HFF-Myc (cell line): Measurements from ENCODE around the gene VPS52.

ENCODE experiments used
- DNase-seq: peaks from one replicate; pipeline ENCODE4 v3.0.0-alpha.2; 2011; ENCODE audit warnings: low read depth; ENCODE audit errors: extremely low read depth
- H3K4me3 ChIP-seq: replicated peaks from 2 replicates; pipeline ENCODE4 v1.5.1; 2011; ENCODE audit warnings: low read depth, mild to moderate bottlenecking, control low read depth, low read length
- TF ChIP-seq, protein P1 (sequence below): IDR thresholded peaks from 2 replicates; pipeline ENCODE4 v1.5.1; 2012; ENCODE audit warnings: mild to moderate bottlenecking, low read depth, low read length, control low read depth; ENCODE audit errors: missing control alignments

Gene VPS52, protein sequence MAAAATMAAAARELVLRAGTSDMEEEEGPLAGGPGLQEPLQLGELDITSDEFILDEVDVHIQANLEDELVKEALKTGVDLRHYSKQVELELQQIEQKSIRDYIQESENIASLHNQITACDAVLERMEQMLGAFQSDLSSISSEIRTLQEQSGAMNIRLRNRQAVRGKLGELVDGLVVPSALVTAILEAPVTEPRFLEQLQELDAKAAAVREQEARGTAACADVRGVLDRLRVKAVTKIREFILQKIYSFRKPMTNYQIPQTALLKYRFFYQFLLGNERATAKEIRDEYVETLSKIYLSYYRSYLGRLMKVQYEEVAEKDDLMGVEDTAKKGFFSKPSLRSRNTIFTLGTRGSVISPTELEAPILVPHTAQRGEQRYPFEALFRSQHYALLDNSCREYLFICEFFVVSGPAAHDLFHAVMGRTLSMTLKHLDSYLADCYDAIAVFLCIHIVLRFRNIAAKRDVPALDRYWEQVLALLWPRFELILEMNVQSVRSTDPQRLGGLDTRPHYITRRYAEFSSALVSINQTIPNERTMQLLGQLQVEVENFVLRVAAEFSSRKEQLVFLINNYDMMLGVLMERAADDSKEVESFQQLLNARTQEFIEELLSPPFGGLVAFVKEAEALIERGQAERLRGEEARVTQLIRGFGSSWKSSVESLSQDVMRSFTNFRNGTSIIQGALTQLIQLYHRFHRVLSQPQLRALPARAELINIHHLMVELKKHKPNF

DNA sequence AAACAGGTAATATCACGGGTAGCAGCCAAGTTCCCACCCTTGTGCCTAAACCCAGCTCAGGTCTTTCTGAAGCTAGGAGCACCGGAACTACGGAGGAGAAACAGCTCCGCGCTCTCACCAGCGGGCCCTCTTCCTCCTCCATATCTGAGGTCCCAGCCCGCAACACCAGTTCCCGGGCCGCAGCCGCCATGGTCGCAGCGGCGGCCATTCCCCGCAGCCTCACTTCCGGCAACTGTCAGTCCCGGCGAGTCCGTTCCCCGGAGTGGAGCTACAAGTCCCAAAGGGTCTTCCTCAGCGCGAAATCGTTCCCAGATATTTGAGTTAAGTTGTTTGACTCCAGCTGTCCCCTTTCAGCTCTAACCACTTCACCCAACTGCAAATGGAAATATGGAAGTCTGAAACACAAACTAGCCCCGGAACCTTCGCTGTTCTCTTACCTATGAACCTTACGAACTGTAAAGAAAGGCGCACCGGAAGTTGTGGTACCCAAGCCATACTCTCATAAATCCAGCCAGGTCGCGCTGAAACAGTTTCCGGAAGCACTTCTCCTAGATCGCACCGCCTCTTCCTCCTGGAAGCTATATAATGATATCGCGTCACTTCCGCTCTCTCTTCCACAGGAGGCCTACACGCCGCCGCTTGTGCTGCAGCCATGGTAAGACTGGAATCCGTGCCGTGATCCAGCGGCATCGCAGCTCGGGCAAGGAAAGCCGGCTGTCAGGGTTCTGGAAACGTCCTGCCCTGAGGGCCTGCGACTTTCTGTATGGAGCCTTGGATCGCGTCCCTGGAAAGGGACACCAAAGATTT, at the start of gene VPS52, which contains the start of gene RPS18:
Gene VPS52, minus strand, starts transcription at position 409 of the 807 bp plus-strand sequence. Its CDS starts 201 bp downstream, at position 208.
Gene RPS18, plus strand, starts transcription at position 608 of the 807 bp plus-strand sequence. Its CDS starts 45 bp downstream, at position 653.
- peak; percentile 98 for DNase-seq
- TF ChIP-seq, protein P1, sequence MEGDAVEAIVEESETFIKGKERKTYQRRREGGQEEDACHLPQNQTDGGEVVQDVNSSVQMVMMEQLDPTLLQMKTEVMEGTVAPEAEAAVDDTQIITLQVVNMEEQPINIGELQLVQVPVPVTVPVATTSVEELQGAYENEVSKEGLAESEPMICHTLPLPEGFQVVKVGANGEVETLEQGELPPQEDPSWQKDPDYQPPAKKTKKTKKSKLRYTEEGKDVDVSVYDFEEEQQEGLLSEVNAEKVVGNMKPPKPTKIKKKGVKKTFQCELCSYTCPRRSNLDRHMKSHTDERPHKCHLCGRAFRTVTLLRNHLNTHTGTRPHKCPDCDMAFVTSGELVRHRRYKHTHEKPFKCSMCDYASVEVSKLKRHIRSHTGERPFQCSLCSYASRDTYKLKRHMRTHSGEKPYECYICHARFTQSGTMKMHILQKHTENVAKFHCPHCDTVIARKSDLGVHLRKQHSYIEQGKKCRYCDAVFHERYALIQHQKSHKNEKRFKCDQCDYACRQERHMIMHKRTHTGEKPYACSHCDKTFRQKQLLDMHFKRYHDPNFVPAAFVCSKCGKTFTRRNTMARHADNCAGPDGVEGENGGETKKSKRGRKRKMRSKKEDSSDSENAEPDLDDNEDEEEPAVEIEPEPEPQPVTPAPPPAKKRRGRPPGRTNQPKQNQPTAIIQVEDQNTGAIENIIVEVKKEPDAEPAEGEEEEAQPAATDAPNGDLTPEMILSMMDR, result no peak

DNA sequence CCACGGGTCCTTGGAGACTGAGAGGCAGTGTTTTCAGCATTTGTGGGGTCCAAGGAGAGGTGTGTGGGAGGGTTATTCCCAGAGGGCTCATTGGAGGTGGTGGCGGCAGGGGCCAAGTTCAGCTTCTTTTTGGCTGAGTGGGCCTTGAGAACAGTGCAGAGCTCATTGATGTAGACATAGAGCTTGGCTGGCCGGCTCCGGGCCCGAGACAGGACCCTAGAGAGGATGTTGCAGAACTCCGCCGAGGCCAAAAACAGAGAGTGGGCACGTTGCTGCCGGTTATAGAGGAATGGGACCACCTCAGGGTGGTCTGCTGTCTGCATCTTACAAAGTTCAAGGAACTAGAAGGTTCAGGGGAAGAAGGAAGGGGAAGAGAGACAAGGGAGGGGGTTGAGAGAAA, 49.6 kb upstream of the VPS52 start:
- TF ChIP-seq, protein P1, result no peak
- no peak for DNase-seq
- H3K4me3 ChIP-seq, result peak overlapping the region; percentile 85

More for the DNA sequence above, at the start of gene VPS52, which contains the start of gene RPS18:
- peak within 1 kb of the TSS; percentile 87 for H3K4me3 ChIP-seq

DNA sequence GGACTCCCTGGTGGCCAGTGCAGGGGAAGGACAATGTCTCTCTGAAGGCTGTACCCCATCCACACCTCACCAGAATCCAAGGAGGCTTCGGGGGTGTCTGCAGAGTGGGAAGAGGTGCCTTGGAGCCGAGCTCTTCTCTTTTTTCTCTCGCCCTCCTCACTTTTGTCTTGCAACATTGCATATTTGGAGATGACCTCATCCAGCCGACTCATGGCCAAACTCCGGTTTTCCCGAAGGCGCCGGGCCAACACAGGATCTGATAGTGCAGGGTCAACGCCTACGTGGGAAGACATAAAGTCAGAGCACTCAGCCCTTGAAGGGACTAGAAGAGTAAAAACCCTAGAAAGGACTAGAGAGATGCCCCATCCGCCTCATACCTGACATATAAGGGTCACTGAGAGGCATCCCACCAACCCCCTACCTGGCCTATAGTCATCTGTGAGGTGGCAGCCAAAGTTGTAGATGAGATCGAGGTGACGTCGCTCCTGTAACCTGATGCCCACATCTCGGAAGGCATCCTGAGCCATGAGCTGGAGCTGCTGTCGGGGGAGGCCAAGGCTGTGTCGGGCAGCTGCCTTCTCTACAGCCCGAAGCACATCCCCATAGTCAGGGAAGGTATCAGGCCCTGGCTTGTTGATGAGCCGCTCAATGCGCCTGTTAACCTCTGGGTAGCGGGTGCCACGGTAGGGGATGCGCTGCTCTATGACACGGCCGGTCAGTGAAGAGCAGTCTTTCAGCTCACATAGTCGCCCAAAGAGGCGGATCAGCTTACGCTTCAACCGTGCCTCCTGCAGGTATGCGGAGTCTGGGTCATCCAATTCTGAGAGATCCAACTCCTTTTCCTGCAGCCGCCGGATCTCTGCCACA, 48.9 kb upstream of the VPS52 start:
- peak; percentile 67 for DNase-seq
- TF ChIP-seq, protein P1, result no peak
- H3K4me3 ChIP-seq, result peak overlapping the region; percentile 85

DNA sequence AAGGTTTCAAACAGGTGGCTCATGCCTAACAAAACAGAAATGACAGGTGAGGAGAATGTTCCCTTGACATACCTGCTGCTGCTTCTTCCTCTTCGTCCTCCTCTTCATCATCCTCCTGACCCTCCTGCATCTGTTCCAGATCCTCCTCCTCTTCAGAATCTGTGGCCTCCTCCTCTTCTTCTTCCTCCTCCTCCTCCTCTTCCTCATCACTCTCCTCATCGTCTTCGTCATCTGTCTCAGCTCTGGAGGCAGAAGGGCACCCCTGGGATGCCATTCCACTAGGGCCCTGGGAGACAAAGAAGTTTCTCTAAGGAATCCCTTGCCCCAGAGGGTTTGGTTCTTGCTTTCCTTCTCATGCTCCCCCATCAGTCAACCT, 48.3 kb upstream of the VPS52 start:
- peak overlapping the region; percentile 85 for H3K4me3 ChIP-seq

DNA sequence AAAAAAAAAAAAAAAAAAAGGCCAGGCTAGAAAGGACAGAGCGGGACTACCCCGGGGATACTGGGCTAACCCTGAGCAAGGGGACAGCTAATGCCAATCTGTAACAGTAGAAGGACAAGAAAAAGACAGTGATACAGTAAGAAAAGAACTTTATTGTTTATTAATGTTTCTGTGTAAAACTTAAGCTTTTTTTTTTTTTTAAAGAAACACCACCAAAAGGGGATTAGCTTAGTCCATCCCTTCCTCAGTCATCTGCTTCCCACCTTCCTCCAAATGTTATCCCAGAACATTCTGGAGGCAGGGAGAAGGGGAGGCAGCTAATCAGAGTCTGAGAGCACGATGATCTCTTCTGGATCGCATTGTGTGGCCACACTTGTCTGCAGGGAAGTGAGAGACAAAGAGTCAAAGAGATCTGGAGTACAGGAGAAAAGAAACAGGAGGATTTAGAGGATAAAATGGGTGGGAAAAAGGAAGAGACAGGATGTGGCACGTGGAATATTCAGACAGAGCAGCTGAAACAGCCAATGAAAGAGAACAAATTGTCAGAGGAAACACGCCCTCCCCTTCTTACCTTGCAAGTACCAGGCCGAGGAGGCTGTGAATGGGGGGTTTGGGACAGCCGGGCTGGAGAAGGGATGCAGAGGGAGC, 46.9 kb upstream of the VPS52 start:
- peak overlapping the region; percentile 48 for H3K4me3 ChIP-seq
- no peak for DNase-seq
- TF ChIP-seq, protein P1, result no peak

More for the DNA sequence above, 48.3 kb upstream of the VPS52 start:
- no peak for DNase-seq
- TF ChIP-seq, protein P1, result no peak
